Stimulated activated CD4-positive, alpha-beta T cell treated with anti-CD3 and anti-CD28 coated beads, Interleukin-12 subunit alpha, Interleukin-12 subunit beta, amount 100 ng/mL, for 4 hours (primary cell): Measurements from ENCODE around the gene ART4.
A peak's percentile ranks its signal among the peaks of the same experiment; 100 is the strongest.

Experiments
- DNase-seq: peaks from one replicate; pipeline ENCODE4 v3.0.0-alpha.2; 2020

Gene ART4

DNA sequence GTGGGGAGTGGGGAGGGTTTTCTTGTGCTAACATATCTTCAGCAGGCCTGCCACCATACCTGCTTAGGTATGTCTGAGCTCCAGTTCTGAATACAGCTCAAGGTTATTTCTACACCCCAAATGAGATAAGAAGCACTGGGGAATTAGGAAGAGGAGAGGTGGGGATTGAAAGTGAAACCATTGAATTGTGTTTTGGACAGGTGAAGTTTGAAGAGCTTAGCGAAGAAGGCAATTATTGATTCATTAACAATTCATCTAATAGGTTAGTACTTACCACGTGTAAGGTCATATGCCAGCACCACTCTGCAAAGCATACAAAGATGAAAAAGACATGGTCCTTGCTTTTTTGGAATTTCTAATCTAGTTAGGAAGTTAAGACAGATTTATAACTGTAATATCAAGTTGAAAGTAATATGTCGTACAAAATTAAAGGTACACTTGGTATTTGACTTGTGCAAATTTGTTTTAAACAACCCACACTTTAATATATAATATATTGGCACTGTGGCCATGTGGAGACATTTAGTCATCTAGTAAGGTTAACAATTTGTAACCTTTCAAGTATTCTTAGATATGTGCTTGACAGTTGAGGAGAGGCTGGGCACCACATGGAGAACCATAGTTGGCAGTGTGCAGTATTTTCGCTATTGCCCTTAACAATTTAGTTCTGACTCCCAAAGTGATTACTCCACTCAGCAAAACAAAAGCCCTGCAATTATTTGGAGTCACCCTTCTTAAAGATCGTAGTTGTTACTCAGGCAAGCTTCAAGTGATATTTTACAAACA, 33.0 kb downstream of the ART4 start:
- no peak for DNase-seq

DNA sequence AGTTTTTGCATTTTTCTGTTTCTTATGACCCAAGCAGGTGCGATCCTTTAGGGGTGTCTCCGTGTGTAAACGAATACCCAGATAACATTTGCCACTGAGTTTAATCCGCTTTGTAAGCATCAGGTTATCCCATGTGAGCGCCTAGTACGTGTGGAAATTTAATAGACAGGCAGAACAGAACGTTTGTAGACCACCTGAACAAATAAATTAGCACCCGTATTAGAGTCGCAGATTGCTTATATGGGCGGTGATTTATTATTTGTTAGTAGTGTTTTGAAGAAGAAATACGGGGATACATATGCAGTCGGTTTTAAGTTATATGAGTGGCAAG, 39.5 kb downstream of the ART4 start:
- no peak for DNase-seq

DNA sequence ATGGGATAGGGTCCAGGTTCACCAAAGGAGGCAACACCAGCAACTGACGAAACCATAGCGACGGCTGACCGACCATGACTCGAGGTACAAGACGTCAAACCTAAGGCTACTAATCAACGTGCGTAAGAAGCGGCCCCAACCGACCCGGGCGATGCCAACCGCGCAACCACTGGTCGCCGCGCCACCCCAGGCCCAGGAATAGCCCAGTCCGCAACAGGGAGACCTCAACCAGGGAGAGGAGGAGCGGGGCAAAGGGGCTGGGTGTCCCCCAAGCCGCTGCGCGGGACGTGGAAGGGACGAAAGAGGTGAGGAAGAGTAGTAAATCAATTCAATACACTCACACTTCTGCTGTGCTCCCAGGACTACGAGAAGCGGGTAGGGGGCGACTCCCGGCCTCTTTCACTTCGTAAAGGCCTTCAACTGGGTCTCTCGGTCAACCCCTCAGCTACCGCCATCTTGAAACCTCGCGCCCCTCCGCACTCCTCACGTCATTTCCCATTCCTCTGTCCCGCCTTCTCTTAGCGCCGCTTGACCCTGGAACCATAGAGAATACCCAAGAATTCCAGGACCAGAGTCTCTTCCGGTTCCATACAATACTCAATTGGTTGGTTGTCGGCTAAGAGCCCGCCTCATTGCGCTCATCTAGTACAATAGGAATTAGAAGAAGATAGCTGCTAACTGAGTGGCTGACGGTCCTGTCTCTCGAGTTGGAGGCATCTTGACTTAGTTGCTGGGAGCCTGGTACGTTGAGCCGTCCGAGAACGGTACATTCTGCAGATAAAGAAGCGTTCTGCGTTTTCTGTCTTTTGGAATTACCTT, 40.1 kb downstream of the ART4 start, which contains the start of the genes C12orf60 and WBP11:
Gene C12orf60, plus strand, starts transcription at position 660 of the 819 bp plus-strand sequence. CDS start 19,266 bp downstream, outside the sequence.
Gene WBP11, minus strand, starts transcription at position 468 of the 819 bp plus-strand sequence. CDS start 2,095 bp downstream, outside the sequence.
- peak; percentile 74 for DNase-seq

DNA sequence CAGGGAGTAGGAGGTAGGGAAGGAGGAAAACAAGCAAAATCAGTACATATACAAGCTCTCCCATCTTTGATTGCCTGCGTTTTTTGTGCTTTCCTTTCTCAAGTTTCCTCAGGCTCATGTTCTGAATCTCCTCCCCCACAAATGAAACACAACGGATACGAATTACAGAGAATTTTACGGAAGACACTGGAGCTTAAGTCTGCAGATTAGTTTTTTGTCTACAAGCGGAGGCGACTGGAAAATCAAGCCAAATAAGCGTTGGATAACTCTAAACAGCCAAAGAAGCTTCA, 40.7 kb downstream of the ART4 start:
- DNase-seq: no peak

DNA sequence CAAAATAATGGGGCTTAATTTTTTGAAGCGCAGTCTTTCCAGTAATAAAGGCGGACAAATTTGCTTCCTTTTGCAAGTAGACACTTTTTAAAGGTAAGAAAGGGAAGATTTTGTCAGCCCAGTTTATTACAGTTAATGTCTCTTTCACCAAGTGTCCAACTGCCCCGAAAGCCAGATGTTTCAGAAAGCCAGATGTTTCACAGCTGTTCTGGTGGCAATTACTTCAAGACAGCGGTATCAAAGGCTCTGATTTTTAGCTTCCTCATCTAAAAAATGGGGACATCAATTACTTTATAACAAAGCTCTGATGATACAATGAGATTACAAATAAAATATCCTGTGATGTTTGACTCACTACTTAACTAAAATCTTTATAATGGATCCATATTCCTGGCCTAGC, 41.1 kb downstream of the ART4 start:
- DNase-seq: no peak

DNA sequence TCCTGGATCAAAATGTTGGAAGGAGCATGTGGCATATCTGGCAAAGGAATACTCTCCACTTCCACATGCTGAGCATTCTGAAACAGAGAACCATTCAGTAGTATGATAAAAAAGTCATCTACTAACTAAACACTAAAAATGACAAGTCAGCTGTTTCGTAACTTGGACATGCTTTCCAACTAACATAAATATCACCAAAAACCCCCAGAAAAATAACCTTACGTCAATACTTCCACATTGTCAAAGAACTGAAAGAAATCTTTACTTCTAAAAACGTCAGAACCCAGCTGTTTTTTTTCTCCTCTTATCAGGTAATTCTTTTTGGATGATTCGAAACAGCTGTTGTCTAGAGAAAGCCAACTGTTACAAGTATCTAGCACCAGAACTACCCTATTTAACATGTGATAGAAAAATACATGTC, 48.3 kb downstream of the ART4 start:
- DNase-seq: no peak

DNA sequence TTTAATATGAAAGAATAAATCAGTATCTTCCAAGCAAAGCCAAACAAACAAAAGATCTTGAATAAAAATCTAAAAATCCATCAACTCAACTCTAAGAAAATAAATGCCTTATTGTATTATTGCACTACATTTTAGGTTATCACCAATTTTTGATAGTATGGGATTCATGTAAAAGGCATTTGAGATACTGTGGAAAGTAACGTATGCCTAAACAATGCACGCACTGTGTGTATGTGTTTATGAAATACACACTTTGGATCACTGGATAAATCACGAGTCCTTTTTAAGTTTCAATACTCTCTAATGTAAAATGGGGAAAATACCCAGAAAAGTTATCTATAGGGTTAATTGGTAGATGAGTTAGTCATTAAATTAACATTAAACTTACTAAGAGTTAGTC, 57.8 kb downstream of the ART4 start:
- DNase-seq: no peak

DNA sequence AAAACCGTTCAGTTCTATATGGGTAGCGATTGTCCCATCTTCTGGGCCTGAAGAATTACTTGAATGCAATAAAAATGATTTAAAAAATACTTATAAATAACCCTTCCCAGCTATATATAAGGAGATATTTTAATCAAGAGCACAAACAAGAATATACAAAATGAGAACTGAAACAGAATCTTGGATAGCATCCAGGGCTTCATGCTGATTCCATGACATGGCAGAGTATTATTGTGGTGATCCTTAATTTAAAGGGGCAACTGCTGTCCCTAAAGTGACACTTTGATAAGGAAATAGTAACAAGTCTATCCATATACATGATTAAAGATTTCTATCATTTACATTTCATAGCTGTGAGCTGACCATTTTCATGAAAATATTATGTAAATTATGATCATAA, 58.9 kb downstream of the ART4 start:
- DNase-seq: no peak

DNA sequence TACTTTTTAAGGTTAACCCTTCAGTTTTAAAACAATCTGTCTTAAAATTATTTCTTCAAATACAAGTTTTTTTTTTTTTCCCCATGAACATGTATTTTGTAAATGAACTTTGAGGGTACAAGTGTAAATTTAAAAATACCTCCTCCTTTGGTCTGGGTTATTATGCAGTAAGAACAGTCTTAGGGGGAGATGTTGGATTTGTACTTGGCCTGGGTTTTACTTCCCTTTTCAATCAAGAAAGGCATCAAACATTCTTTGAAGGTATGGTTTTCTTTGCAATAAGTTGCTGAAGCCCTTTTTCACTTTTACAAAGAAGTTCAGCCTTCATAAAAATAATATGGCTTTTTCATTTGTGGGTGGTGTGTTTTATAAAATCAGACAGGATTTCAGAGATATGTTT, 60.6 kb downstream of the ART4 start:
- no peak for DNase-seq

DNA sequence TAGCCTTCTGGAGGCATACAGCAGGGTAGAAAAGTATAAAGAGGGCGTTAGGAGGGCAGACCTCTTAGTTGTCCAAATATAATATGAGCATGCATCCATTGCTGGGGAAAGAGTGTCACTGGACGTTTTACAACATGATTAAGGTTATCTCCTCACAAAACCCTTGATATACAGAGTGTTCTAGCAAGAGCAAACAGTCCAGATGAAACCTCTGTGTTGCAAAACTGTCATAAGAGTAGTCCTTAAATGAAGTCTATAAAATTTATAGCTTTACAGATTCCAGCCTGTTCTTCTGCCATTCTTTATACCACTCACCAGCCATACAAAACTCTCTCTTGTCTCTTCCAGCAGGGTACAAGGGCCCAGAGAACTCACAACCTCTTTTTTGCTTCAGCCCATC, 61.8 kb downstream of the ART4 start:
- no peak for DNase-seq

DNA sequence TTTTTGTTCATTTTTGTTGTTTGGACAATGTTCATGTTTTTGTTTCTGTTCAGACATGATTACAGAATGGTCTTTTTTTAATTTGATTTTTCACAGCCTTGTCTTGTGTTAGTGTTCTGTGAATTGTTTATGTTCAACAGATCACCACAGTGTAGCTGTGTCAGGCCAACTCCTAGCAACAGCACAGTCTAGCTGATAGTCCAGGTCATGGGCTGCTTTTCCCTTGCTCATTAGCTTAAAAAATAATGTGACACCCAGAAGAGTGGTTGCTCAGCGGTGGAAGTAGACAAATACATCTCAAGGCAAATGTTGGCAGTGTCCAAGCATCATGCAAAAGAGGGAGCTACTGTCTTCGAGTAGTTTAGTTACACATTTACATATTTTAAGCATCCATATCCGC, 62.5 kb downstream of the ART4 start:
- DNase-seq: no peak

DNA sequence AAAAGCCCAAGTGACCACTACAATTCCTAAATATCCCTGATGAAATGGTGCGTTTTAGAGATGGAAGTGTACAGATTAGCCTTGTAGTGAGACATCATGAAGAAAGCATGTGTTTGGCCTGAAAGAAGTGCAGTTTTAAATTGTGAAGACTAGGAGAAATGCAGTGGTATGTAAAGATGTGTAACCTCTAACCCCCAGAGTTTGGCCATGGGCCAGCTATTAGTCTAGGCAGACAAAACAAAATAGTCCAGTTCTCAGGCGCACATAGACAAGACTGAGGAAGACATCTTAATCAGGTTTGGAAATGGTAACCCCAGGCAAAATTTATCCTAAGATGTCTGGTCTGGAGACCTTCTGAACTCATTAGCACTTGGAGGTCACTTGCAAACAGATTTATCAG, 63.5 kb downstream of the ART4 start:
- no peak for DNase-seq

DNA sequence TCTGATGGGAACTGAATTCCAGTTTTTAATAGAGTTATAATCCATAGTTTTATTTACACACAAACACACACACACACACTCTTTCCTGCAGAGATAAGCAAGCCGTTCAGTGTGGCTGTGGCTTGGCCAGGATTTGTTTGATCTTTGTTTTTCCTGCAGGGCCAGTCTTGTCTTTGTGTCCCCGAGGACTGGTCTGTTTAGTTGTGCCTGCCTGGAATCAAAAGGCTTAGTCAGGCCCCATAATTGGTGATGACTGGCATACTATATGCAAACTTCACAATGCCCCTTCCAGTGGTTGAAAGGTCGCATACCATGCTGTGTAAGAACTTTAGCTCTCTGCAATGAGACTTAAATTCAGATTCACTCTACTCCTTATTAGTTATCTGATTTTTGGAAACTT, 66.1 kb downstream of the ART4 start:
- DNase-seq: no peak

DNA sequence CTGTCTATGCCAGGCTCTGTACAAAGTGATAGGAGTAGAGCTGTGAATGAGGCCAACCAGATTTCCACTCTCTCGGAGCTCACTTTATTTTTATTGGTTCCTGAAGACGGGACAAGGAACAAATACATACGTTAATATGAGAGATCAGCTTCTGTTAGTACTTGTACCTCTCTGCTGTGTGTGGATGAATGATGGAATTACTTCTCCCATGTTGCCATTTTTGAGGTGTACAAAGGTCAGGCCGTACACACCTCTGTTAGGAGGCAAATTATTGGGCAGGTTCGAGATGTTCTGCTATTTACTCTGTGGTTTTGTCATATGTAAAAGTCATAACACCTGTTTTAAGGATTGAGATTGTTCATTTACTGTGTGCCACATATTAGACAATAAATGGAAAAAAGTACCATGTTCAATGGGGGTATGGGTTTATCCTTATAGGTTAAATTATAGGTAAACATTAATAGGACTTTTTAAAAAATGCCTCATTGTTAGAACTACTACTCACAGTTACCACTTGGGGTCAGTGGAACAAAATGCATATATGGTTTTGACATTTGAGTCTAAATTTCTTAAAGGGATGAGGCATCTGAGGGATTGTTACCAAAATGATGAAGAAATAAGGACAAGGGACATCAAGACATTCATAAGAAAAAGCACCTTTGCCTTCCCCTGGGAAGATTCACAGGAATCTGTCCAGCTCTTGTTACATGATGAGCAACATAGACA, 66.9 kb downstream of the ART4 start:
- no peak for DNase-seq

DNA sequence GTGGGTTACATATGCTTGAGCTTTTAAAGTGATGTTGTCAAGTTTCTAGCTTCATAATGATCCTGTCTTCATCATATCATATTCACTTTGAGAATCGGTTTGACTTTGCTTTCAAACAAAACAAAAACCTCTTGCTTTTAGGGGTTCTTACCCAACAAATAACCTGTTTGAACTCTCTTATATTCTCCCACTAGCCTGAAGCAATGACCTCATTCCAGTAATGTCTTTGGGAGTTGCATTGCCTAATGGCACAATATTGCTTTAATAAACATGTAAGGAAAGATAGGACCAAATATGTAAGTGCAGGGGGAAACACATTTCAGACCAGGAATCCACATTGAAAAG, 67.7 kb downstream of the ART4 start:
- no peak for DNase-seq
